Astrocyte of the spinal cord (primary cell): ENCODE measurements around the gene FCN1.

Source experiments
- DNase-seq: peaks from one replicate; pipeline ENCODE4 v3.0.0; 2011; ENCODE audit warnings: low read depth, low spot score
- H3K4me3 ChIP-seq: 2 replicates; pipeline ENCODE4 v1.5.1; 2011; ENCODE audit warnings: low read depth, mild to moderate bottlenecking, low read length, moderate library complexity
- CTCF ChIP-seq: IDR thresholded peaks from 2 replicates; pipeline ENCODE4 v1.5.1; 2012; ENCODE audit warnings: low read depth, mild to moderate bottlenecking, low read length, inconsistent platforms
- in situ Hi-C: cut with HindIII; loops from 2 replicates; pipeline ENCODE4 v1.10.0; 2017; ENCODE audit warnings: low sequenced_read_pairs

Gene FCN1

GRCh38 chr9:134869554-134870300 is 48.0 kb downstream of the FCN1 start:
- no peak for TF ChIP-seq CTCF
- H3K4me3 ChIP-seq: no peak overlapping the region
- DNase-seq: no peak

GRCh38 chr9:134868751-134869553 is 48.8 kb downstream of the FCN1 start:
- in situ Hi-C loops: no loop called here
- DNase-seq: no peak
- TF ChIP-seq CTCF: no peak
- no peak overlapping the region for H3K4me3 ChIP-seq

More at GRCh38 chr9:134869554-134870300, 48.0 kb downstream of the FCN1 start:
- in situ Hi-C loops: no loop called here

GRCh38 chr9:134867917-134868750 is 49.6 kb downstream of the FCN1 start:
- TF ChIP-seq CTCF: no peak
- H3K4me3 ChIP-seq: no peak overlapping the region
- in situ Hi-C loops: no loop called here
- DNase-seq: no peak

GRCh38 chr9:134864821-134865190 is 52.9 kb downstream of the FCN1 start:
- no peak overlapping the region for H3K4me3 ChIP-seq
- TF ChIP-seq CTCF: no peak
- no peak for DNase-seq
- in situ Hi-C loops: no loop called here

- no peak for TF ChIP-seq CTCF
- in situ Hi-C loops: no loop called here
- DNase-seq: peak; percentile 28
- no peak overlapping the region for H3K4me3 ChIP-seq
Observed at GRCh38 chr9:134863941-134864820, 53.5 kb downstream of the FCN1 start.
